ENCODE measurements around the gene NOTCH2. TPM values are rescaled to one million over a fixed set of nuclear protein-coding genes. Genes with fewer than 3 reads are reported as not detected.

The NOTCH2 gene
- total and polyA plus RNA-seq, 2 donors (not counting 1 experiment from before 2014, with no cell fraction given): 32.1 to 184 TPM

DNA sequence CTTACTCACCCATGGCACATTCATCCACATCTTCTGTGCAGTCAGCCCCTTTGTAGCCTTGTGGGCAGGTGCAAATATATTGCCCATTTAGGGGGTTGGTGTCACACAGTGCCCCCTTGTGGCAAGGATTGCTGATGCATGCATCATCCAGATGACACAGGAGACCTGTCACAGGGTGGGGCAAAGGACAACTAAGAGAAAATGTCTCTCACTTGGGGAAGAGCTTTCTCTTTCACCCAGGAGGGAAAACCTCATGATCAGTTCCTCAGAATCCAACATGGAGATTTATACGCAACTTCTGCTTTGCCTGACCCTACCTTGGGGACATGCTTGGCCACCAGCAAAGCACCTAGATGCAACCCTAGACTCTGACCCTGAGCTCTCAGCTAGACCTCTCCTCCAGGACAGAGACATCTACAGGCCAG lies 101.4 kb downstream of the NOTCH2 start:
- Histone ChIP-seq H3K4me1 (ENCODE audit: control insufficient read depth in 2 of 2, insufficient read depth in 2 of 2, low read length in 2 of 2) (peaks cover 5 to 7% of the 10 kb centered on the region in 2 donors), H3K4me2 (replicated peaks; ENCODE audit: low read depth, low read length, poor library complexity, severe bottlenecking) (no peak overlapping the region), H3K27me3 (replicated peaks in 1 of 4; ENCODE audit: control extremely low read depth in 1 of 4, control insufficient read depth in 3 of 4, insufficient read depth in 4 of 4, low read length in 3 of 4) (no peaks in the 10 kb centered on the region), H3K79me2 (ENCODE audit: control insufficient read depth, insufficient read depth, low read length) (no peaks in the 10 kb centered on the region), H3K36me3 (replicated peaks in 1 of 2; ENCODE audit: control extremely low read depth in 1 of 2, control insufficient read depth in 1 of 2, extremely low read depth in 1 of 2, insufficient read depth in 2 of 2, low read length in 1 of 2) (peaks cover 11 to 84% of the 10 kb centered on the region in 2 experiments), H3K4me3 (ENCODE audit: control extremely low read depth in 1 of 5, extremely low read depth in 1 of 5, insufficient read depth in 1 of 5, low read depth in 2 of 5, low read length in 4 of 5) (no peak overlapping the region), H3K9ac (ENCODE audit: low read length) (no peak overlapping the region), H4K20me1 (ENCODE audit: control insufficient read depth, insufficient read depth, low read length, poor library complexity, severe bottlenecking) (peaks cover 18% of the 10 kb centered on the region), H2AFZ (ENCODE audit: insufficient read depth, low read depth, low read length, poor library complexity, severe bottlenecking) (no peak overlapping the region), H3K9me3 (ENCODE audit: control extremely low read depth in 1 of 3, control insufficient read depth in 2 of 3, insufficient read depth in 1 of 3, low read length in 2 of 3) (no peaks in the 10 kb centered on the region), H3K27ac (ENCODE audit: low read length in 2 of 2) (no peak overlapping the region)
- DNase-seq (peak; percentile 81), ATAC-seq (ENCODE audit: low read depth) (peak; percentile 98)
- peaks cover 8% of the 10 kb centered on the region for H3K4me1 Mint-ChIP-seq
- no CpG with 5 or more reads among the region's 1 CpG for WGBS (ENCODE audit: insufficient coverage)
- H3K9me3 Mint-ChIP-seq (ENCODE audit: insufficient read depth): no peaks in the 10 kb centered on the region
- no peaks in the 10 kb centered on the region for H3K27me3 Mint-ChIP-seq
- no peak overlapping the region for H3K4me3 Mint-ChIP-seq
- peak overlapping the region; percentile 3 for H3K27ac Mint-ChIP-seq
- ChIA-PET CTCF (interaction anchor here (0.6 to 1.8 kb wide), 16 partner anchors 9 to 210 kb away, joined by 3 to 8 read pairs (median 4); no protein-coding TSS in a partner anchor), POLR2A (no interaction called here)
- intact Hi-C loops (cut with micrococcal nuclease): no loop called here
- TF ChIP-seq EZH2 (IDR thresholded peaks at IDR 0.05; ENCODE audit: borderline replicate concordance, insufficient read depth, low read depth, low read length, poor library complexity, severe bottlenecking): no peak
- TF ChIP-seq, protein P1, sequence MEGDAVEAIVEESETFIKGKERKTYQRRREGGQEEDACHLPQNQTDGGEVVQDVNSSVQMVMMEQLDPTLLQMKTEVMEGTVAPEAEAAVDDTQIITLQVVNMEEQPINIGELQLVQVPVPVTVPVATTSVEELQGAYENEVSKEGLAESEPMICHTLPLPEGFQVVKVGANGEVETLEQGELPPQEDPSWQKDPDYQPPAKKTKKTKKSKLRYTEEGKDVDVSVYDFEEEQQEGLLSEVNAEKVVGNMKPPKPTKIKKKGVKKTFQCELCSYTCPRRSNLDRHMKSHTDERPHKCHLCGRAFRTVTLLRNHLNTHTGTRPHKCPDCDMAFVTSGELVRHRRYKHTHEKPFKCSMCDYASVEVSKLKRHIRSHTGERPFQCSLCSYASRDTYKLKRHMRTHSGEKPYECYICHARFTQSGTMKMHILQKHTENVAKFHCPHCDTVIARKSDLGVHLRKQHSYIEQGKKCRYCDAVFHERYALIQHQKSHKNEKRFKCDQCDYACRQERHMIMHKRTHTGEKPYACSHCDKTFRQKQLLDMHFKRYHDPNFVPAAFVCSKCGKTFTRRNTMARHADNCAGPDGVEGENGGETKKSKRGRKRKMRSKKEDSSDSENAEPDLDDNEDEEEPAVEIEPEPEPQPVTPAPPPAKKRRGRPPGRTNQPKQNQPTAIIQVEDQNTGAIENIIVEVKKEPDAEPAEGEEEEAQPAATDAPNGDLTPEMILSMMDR (IDR thresholded peaks at IDR 0.05): peak; percentile 81

DNA sequence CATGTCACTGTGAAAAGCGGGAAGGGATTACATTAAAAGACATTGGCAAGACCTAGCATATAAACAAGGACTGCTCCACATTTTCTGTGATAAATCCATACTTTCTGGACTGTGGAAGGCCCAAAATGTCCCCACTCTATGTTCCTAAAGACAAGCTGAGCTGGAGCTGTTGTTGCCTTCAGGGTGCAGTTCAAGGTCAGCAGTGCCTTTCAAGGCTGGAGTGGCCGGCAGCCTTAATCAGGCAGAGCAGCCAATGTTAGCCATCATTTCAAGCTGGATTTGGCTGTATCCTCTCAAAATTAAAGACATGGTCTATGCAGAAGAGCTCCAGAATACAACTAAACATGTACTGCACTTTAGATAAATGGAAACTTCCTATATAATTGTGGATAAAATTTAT lies 102.8 kb downstream of the NOTCH2 start:
- peaks cover 5 to 7% of the 10 kb centered on the region in 2 donors for H3K4me1 ChIP-seq (ENCODE audit: control insufficient read depth in 2 of 2, insufficient read depth in 2 of 2, low read length in 2 of 2)
- H3K9ac ChIP-seq (ENCODE audit: low read length): no peak overlapping the region
- no peaks in the 10 kb centered on the region for H3K9me3 Mint-ChIP-seq (ENCODE audit: insufficient read depth)
- peaks cover 8% of the 10 kb centered on the region for H3K4me1 Mint-ChIP-seq
- ChIA-PET POLR2A (no interaction called here), CTCF (interaction anchor here (1.9 kb wide), 1 partner anchor 18 kb away, joined by 6 read pairs; no protein-coding TSS in a partner anchor)
- no peak overlapping the region for H3K27ac ChIP-seq (ENCODE audit: low read length in 2 of 2)
- no peaks in the 10 kb centered on the region for H3K9me3 ChIP-seq (ENCODE audit: control extremely low read depth in 1 of 3, control insufficient read depth in 2 of 3, insufficient read depth in 1 of 3, low read length in 2 of 3)
- no peak for DNase-seq
- no peak overlapping the region for H3K27ac Mint-ChIP-seq
- H3K36me3 ChIP-seq (replicated peaks in 1 of 2; ENCODE audit: control extremely low read depth in 1 of 2, control insufficient read depth in 1 of 2, extremely low read depth in 1 of 2, insufficient read depth in 2 of 2, low read length in 1 of 2): peaks cover 7 to 87% of the 10 kb centered on the region in 2 experiments
- no peaks in the 10 kb centered on the region for H3K27me3 ChIP-seq (replicated peaks in 1 of 4; ENCODE audit: control extremely low read depth in 1 of 4, control insufficient read depth in 3 of 4, insufficient read depth in 4 of 4, low read length in 3 of 4)
- H2AFZ ChIP-seq (ENCODE audit: insufficient read depth, low read depth, low read length, poor library complexity, severe bottlenecking): no peak overlapping the region
- 100% methylated on average over 2 of the region's 2 CpGs for WGBS (ENCODE audit: insufficient coverage)
- H3K79me2 ChIP-seq (ENCODE audit: control insufficient read depth, insufficient read depth, low read length): no peaks in the 10 kb centered on the region
- no peak overlapping the region for H3K4me3 ChIP-seq (ENCODE audit: control extremely low read depth in 1 of 5, extremely low read depth in 1 of 5, insufficient read depth in 1 of 5, low read depth in 2 of 5, low read length in 4 of 5)
- no peak overlapping the region for H3K4me2 ChIP-seq (replicated peaks; ENCODE audit: low read depth, low read length, poor library complexity, severe bottlenecking)
- ATAC-seq (ENCODE audit: low read depth): no peak
- H3K4me3 Mint-ChIP-seq: no peak overlapping the region
- no peak for TF ChIP-seq EZH2 (IDR thresholded peaks at IDR 0.05; ENCODE audit: borderline replicate concordance, insufficient read depth, low read depth, low read length, poor library complexity, severe bottlenecking)
- TF ChIP-seq, protein P1 (IDR thresholded peaks at IDR 0.05): no peak
- H4K20me1 ChIP-seq (ENCODE audit: control insufficient read depth, insufficient read depth, low read length, poor library complexity, severe bottlenecking): peaks cover 17% of the 10 kb centered on the region
- intact Hi-C loops (cut with micrococcal nuclease): no loop called here
- no peaks in the 10 kb centered on the region for H3K27me3 Mint-ChIP-seq
